Activated CD4-positive, alpha-beta T cell treated with anti-CD3 and anti-CD28 coated beads, Interleukin-10, Interleukin-2, amounts not matched to agents 100 ng/mL and 50 ng/mL, durations not matched to agents 16 hours and 8 hours (primary cell): Measurements from ENCODE around the gene VSIG8.

ENCODE experiments used
- DNase-seq: peaks from one replicate; pipeline ENCODE4 v3.0.0-alpha.2; 2020

The VSIG8 gene

DNA sequence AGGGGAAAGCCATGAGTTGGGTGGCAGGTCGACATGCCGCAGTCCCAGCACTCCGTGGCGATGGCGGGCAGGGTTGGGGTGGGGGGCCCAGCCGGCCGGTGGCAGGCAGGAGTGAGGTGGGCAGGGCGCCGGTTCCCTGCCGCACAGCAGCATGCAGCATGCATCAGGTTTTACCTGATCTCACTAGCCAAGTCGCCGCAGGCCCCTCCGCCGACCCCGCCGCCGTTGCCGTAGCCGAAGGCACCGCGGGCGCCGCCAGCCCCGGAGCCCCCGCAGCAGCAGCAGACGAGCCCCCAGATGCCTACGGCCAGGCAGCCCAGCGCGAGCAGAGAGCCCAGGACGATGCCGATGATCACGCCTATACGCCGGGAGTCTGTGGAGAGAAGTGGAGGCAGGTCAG is 6.7 kb downstream of the VSIG8 start:
- no peak for DNase-seq

DNA sequence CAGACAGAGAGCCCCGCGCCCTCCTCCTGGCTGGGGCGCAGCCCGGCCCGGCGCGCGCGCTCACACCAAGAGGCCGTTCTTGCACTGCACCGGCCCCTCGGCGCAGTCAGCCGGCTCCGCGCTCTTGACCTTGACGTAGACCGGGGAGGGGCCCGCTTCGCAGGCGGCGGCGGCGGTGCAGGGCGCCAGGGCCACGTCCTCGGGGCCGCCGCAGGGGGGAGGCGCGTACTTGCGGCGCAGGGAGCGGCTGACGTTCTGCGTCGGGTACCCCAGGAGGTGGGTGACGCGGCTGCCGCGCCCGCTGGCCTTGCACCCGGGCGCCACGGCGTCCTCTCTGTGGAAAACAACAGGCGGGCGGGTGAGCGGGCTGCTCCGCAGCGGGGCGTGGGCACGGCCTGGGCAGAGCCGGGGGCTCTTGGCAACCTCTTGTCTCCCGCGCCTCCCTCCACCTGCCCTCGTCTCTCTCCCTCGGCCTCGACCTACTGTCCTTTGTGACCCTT is 7.7 kb downstream of the VSIG8 start:
- DNase-seq: peak; percentile 83

DNA sequence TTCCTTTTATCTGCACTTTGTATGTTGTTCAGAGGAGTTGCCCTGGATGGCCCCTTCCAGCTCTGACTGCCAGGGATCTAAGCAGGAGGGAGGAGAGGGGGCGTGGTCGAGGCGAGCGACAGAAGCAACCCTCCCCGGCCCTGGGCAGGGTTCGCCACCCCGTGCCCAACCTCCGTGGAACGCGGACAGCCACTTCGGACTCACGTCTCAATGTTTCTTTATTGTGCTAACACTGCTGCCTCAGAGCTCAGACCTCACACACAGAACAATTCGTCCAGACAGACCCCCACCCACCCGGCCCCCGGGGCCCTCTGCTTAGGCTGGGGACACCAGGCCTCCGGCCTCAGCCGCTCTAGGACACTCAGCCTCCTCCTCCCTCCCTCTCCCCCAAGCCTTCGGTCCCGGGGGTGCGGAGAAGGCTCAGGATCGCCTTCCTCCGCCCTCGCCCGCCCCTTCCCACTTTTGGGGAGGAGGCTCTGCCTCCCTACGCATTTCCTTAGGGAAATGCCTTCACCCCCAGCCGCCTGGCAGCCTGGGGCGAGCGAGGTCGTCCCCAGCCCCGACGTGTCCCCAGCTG is 8.3 kb downstream of the VSIG8 start:
- DNase-seq: no peak

DNA sequence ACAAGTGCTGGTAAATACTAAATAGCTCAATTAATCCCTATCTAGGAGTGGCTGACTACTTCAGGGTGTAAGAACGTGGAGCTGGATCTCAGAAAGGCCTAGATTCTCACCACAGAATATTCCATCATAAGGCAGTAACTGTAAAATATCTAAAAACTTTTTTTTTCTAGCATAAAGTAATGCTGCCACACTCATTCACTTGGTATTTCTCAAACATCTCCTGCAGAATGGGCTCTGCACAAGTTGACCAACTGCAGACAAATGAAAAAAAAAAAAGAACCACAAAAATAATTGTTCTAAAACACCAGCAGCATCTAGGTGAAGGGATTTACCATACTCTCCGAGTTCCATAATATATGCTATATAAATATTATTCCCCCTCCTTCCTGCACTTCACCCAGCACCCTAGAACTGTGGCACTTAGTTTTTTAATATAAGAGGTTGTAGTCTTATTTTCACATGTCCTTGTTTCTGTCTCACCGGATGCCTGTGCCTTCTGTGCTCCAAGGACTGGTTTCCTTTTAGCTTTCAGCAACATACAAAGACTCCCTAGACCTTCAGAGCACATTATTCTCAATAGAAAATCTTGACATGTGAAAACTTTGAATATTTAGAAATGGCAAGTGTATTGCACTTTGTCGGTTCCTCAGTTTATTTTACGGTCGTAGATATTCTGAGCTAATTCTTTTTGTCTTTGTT is 8.9 kb downstream of the VSIG8 start:
- no peak for DNase-seq

DNA sequence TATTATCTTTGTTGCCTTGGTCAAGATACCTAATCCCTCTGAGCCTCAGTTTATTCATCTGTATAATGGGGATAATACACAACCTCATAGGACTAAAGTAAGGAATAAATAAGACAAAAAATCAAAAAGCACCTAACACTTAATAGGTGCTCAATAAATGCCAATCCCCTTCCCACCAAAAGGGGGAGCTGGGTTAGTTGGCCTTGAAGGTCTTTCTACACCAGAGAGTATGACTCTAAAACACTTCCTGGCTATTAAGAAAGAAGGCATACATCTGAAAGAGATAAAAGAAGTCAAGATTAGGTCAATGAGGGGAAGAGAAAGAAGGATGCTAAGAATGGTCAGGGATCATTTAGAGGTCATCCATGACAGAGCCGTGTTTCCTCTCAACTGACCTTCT is 11.1 kb downstream of the VSIG8 start:
- DNase-seq: peak; percentile 18

- DNase-seq: no peak
These were observed 12.7 kb downstream of the VSIG8 start for GRCh38 chr1:159849626-159850366.

GRCh38 chr1:159848326-159848725 is 14.1 kb downstream of the VSIG8 start:
- DNase-seq: no peak

DNA sequence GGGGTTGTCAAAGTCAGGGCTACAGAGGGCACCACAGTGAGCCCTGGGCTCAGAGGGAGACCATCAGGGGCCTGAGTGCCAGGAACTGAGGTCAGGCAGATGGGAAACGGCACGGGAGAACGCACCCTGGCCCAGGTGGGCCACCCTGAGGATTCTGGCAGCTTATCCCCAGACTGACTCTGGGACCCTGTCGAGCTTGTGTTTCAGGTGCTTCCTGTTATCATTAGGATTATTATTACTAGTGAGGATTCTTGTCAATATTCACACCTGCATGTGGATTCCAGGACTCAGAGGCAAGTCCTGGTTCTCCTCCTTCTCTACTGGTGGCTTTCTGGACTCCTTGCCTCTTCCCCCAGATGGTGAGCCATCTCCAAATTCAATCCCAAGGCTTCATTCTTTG is 15.2 kb downstream of the VSIG8 start:
- no peak for DNase-seq

DNA sequence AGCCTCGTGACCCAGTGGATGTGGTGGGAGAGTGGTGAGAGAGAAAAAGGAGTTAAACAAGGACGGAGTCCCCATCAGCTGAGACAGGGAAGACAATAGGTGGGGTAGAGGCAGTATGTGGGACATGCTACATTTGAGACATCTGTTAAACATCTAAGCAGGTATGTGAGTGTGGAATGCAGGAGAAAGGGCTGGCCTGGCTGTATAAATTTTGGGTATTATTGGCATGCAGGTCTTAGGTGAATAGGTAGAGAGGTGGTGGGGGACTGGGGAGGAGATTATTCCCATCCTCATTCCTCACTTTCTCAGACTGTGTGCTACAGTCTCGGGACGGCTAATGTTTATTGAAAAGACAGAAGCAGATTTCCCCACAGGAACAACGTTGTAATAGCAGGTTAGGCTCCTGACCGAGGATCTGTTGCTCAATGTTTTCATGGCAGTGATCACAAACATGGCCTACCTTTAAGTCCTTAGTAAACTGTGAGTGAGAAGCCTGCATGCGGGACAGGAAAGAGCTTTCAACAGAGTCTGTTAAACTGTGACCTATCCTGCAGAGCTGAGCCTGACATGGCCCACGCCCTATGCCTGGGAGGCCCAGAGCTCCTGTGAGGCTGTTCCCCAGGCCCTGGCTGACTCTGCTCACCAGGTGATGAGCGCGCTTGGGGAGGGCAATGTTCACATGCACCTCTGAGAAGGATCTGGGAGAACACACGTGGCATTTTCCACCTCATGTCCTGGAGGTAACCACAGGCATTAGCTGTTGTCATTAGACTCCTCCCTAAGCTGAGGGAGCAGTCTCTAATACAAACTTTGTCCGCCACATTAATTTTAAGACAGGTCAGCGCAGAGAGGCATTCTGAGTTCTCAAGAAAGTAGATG is 16.5 kb downstream of the VSIG8 start:
- DNase-seq: no peak

GRCh38 chr1:159843459-159843858 is 19.0 kb downstream of the VSIG8 start:
- no peak for DNase-seq

GRCh38 chr1:159841749-159842148 is 20.7 kb downstream of the VSIG8 start:
- DNase-seq: no peak

DNA sequence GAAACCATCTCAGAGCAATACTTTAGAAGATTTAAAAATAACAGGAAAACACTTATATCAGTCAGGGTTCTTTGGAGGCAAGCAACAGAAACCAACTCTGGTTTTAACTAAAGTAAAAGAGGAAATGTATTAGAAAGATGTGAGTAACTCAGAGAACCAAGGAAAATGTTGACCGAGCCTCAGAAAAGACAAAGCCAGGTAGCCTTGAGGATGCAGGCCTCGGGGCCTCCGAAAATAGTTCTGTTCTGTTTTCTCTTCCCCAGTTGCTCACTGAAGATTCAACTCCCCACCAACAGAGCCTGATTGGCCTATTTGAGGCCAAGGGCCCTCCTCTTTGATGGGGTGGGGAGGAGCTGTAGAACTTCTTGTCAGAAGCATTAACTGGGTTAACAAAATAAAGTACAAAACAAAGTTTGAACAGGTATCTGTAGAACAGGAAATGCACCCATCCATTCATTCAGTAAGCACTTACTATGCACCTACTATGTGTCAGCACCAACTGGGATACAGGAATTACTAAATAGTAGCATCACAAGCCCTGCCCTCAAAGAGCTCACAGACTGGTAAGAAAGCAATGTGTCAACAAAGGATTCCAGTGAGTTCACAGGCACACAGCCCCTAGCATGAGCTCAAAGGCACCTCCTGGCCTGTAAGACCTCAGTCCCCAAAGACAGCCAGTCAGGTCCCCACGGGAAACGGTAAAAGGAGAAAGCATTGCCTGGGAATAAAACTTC is 23.2 kb downstream of the VSIG8 start:
- DNase-seq: no peak

- DNase-seq: peak; percentile 14
These were observed 23.7 kb downstream of the VSIG8 start for GRCh38 chr1:159838715-159839114.

DNA sequence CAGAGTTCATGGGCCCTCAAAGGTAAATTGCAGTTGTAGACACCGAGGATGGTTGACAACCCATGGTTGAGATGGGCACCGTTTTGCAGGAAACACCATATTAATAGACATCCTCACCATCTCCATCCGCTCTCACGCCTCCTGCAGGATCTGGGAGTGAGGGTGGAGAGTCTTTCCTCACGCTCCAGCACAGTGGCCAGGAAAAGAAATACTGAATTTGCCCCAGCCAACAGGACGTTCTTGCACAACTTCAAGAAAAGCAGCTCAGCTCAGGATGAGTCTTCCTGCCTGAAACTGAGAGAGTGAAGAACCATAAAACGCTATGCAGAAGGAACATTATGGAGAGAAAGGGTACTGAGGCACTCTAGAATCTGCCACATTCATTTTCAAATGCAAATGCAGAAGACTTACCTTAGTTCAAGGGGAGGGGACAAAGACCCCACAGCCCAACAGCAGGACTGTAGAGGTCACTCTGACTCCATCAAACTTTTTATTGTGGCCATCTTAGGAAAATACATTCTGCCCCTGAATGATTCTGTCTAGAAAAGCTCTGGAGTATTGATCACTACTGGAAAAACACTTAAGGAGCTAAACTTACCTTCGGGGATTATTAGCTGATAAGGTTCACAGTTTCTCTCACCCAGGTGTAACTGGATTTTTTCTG is 26.5 kb downstream of the VSIG8 start:
- DNase-seq: no peak

- DNase-seq: no peak
These were observed 27.1 kb downstream of the VSIG8 start for GRCh38 chr1:159835356-159835755.

GRCh38 chr1:159832309-159832708 is 30.1 kb downstream of the VSIG8 start:
- no peak for DNase-seq

GRCh38 chr1:159831412-159832141 is 30.9 kb downstream of the VSIG8 start:
- DNase-seq: no peak

DNA sequence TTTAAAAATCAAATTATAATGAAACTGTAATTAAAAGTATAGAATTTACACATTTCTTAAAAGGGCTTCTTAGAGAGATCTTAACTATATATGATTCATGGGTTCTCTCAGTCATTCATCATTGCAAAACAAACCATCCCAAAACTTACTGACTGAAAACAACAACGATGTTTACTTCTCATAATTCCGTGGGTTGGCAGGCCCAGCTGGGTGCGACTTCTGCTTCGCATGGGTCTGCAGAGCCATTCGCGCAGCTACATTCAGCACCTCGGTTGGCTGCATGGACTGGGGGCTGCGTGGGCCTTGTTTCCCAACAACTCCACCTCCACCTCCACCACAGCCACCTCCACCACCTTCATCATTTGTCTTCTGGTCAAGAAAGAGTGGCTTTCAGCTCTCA is 31.7 kb downstream of the VSIG8 start:
- no peak for DNase-seq

GRCh38 chr1:159829822-159830465 is 32.5 kb downstream of the VSIG8 start:
- DNase-seq: no peak

DNA sequence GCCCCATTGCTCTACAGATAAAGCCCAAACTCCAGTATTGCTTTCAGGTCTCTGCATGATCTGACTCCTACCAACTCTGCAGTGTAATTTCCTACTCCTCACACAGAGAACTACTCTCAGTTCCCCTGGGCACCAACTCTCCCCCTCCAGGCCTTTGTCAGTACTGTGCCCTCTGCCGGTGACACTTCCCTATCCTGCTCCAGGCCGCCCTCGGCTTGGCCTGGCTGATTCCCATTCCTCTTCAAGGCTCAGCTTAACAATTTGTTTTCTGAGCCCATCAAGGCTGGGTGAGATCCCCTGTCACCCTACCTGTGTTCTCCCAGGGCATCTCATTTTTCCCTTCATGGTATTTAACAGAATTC is 33.2 kb downstream of the VSIG8 start:
- DNase-seq: no peak
